ENCODE measurements around the gene UGT1A3. TPM values are rescaled to one million over a fixed set of nuclear protein-coding genes. Genes with fewer than 3 reads are reported as not detected.

Gene UGT1A3
- polyA plus RNA-seq, 1 donor (not counting 4 experiments of a cell fraction or from before 2014, with no cell fraction given) = 3.2 TPM

DNA sequence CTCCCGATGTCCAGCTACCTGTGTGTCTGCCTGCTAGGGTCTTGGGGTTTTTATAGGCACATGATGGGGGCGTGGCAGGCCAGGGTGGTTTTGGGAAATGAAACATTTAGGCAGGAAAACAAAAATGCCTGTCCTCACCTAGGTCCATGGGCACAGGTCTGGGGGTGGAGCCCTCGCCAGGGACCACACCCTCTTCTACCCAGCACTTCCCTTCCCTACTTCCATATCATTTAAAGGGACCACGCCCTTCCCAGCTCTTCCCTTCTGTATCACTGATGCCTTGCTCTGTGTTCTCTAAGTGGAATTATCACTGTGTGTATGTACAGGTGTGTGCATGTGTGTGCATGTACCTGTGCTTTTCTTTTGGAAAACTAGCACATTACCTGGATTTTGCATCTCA lies 37.6 kb downstream of the UGT1A3 start:
- TF ChIP-seq CTCF (optimal IDR thresholded peaks at IDR 0.05 in 1 of 3, IDR thresholded peaks at IDR 0.05 in 1 of 3, conservative IDR thresholded peaks at IDR 0.05 in 1 of 3; ENCODE audit: extremely low read depth in 1 of 3, insufficient read depth in 2 of 3, low read length in 3 of 3) (no peak), EZH2 (IDR thresholded peaks at IDR 0.05; ENCODE audit: low read length) (no peak)
- Histone ChIP-seq H3K79me2 (ENCODE audit: control insufficient read depth, insufficient read depth, low read length) (peaks cover 5% of the 10 kb centered on the region), H3K36me3 (ENCODE audit: control insufficient read depth in 2 of 2, extremely low read depth in 1 of 2, insufficient read depth in 2 of 2, low read length in 2 of 2) (peaks cover 11 to 19% of the 10 kb centered on the region in 2 experiments), H3K9me3 (ENCODE audit: control insufficient read depth, low read depth, low read length) (no peaks in the 10 kb centered on the region), H3K4me3 (ENCODE audit: control insufficient read depth in 2 of 3, extremely low read depth in 1 of 3, insufficient read depth in 2 of 3, low read depth in 1 of 3, low read length in 3 of 3) (no peak overlapping the region), H3K27ac (ENCODE audit: control insufficient read depth, insufficient read depth, low read length) (no peak overlapping the region), H3K4me2 (ENCODE audit: control insufficient read depth, extremely low read depth, insufficient read depth, low read depth, low read length) (no peak overlapping the region), H2AFZ (ENCODE audit: control insufficient read depth, low read length) (no peak overlapping the region), H4K20me1 (ENCODE audit: control insufficient read depth, extremely low read depth, insufficient read depth, low read length) (no peaks in the 10 kb centered on the region), H3K9me1 (ENCODE audit: control insufficient read depth, extremely low read depth, insufficient read depth, low read length) (no peaks in the 10 kb centered on the region), H3K4me1 (ENCODE audit: control insufficient read depth, extremely low read depth, insufficient read depth, low read length) (peaks cover 20% of the 10 kb centered on the region), H3K27me3 (ENCODE audit: control insufficient read depth, extremely low read depth, insufficient read depth, low read length) (no peaks in the 10 kb centered on the region), H3K9ac (ENCODE audit: control insufficient read depth, extremely low read depth, insufficient read depth, low read length) (no peak overlapping the region)
- FAIRE-seq (no peak), DNase-seq (ENCODE audit: low read depth, low spot score) (no peak)
- dilution Hi-C loops (cut with MboI; ENCODE audit: extremely low pct_ligation_motif_present, low sequenced_read_pairs) = no loop called here

- Histone ChIP-seq H3K9ac (ENCODE audit: control insufficient read depth, extremely low read depth, insufficient read depth, low read length) (no peak overlapping the region), H3K9me3 (ENCODE audit: control insufficient read depth, low read depth, low read length) (no peaks in the 10 kb centered on the region), H4K20me1 (ENCODE audit: control insufficient read depth, extremely low read depth, insufficient read depth, low read length) (no peaks in the 10 kb centered on the region), H3K27me3 (ENCODE audit: control insufficient read depth, extremely low read depth, insufficient read depth, low read length) (no peaks in the 10 kb centered on the region), H3K79me2 (ENCODE audit: control insufficient read depth, insufficient read depth, low read length) (peaks cover 4% of the 10 kb centered on the region), H3K9me1 (ENCODE audit: control insufficient read depth, extremely low read depth, insufficient read depth, low read length) (no peaks in the 10 kb centered on the region), H3K4me1 (ENCODE audit: control insufficient read depth, extremely low read depth, insufficient read depth, low read length) (peaks cover 13% of the 10 kb centered on the region), H3K4me3 (ENCODE audit: control insufficient read depth in 2 of 3, extremely low read depth in 1 of 3, insufficient read depth in 2 of 3, low read depth in 1 of 3, low read length in 3 of 3) (no peak overlapping the region), H2AFZ (ENCODE audit: control insufficient read depth, low read length) (no peak overlapping the region), H3K27ac (ENCODE audit: control insufficient read depth, insufficient read depth, low read length) (no peak overlapping the region), H3K36me3 (ENCODE audit: control insufficient read depth in 2 of 2, extremely low read depth in 1 of 2, insufficient read depth in 2 of 2, low read length in 2 of 2) (peaks cover 17 to 19% of the 10 kb centered on the region in 2 experiments), H3K4me2 (ENCODE audit: control insufficient read depth, extremely low read depth, insufficient read depth, low read depth, low read length) (no peak overlapping the region)
- TF ChIP-seq CTCF (optimal IDR thresholded peaks at IDR 0.05 in 1 of 3, IDR thresholded peaks at IDR 0.05 in 1 of 3, conservative IDR thresholded peaks at IDR 0.05 in 1 of 3; ENCODE audit: extremely low read depth in 1 of 3, insufficient read depth in 2 of 3, low read length in 3 of 3) (no peak), EZH2 (IDR thresholded peaks at IDR 0.05; ENCODE audit: low read length) (no peak)
- DNase-seq (ENCODE audit: low read depth, low spot score) (no peak), FAIRE-seq (no peak)
- dilution Hi-C loops (cut with MboI; ENCODE audit: extremely low pct_ligation_motif_present, low sequenced_read_pairs) = no loop called here
These were observed 39.2 kb downstream of the UGT1A3 start for GRCh38 chr2:233768076-233768475.
